HG02884 (cell line): Measurements from ENCODE around the gene UBL3.

Experiments
- ATAC-seq: cut with Tn5 transposase; IDR thresholded peaks from one replicate; pipeline ENCODE4 v1.9.1; 2021; ENCODE audit warnings: mild to moderate bottlenecking, moderate library complexity; ENCODE audit not compliant: unreplicated experiment

Gene UBL3

DNA sequence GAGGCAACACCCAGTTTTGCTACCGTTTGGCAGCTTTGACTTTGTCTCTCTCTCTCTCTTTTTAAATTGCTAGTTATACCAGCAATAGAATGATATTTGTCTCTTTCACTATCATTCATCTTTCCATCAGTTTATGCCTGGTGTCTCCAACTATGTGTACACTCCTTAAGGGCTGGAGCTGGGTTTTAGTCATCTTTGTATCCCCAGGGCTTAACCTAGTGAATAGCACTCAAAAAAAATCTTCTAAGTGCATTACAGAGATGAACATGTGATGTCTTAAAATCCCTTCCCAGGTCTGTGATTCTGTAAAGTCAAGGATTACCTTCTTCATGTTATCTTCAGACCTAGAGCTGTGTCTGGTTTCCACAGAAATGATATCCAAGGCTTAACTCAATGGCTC, 7.8 kb upstream of the UBL3 start:
- no peak for ATAC-seq

DNA sequence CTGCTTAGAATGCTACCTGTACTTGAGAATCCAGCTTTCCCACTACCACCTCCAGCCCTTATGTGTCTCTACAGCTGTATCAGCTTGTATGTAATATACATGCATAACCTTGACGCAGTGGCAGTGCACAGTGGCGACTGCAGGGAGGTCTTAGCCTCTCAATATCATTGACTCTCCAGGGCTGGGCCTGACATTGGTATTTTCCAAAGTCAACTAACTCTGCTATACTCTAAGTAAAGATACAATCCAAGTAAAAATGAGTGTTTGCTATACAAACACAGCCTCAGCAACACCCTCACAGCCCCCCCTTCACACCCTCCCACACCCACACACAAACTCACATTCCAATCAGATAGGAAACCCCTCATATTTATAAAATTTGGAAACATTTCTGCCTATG, 6.7 kb upstream of the UBL3 start:
- no peak for ATAC-seq

DNA sequence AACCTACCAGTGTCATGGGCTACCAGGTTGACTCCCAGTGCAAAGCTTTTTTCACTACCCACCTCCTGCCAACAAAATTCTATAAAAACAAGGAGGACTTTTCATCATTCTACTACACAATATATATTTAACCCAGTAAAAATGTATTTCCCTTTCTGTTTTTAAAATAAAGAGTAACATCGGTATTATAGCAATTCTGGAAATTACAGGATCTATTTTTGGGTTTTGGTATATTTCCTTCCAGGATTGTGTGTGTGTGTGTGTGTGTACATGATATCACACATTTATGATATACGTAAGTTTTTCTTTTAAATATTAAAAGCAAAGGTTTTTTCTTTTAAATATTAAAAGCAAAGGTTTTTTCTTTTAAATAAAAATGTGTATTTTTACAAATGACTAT, 6.0 kb upstream of the UBL3 start:
- no peak for ATAC-seq

DNA sequence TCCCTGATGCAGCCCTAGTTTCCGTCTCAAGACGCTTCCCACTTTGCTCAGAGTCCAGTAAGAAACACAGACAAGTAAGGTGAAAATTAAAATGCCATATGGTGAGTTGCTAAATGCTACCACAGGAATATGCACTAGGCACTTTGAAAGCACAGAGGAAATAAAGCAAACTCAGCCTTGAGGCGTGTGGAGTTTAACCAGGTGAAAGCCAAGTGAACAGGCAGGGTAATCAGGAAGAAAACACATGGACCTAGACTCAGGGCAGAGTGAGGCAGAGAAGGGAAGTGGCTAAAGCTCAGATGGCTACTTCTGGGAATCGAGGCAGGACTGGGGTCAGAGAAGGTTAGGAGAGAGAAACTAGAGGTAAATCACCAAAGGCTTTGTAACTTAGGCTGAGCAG, 5.4 kb upstream of the UBL3 start:
- ATAC-seq = no peak

DNA sequence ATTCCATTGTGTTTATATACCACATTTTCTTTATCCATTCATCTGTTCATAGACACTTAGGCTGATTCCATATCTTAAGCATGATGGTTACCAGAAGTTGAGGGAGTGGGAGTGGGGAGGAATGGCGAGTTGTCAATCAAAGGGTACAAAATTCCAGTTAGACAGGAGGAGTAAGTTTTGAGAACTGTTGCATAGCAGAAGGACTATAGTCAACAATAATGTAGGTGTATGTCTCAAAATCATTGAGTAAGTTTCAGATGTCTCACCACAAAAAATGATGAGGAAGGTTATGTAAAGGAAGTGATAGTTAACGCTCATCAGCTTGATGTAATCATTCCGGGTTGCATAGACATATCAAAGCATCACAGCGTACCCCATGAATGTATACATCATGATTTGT, 4.6 kb upstream of the UBL3 start:
- no peak for ATAC-seq

DNA sequence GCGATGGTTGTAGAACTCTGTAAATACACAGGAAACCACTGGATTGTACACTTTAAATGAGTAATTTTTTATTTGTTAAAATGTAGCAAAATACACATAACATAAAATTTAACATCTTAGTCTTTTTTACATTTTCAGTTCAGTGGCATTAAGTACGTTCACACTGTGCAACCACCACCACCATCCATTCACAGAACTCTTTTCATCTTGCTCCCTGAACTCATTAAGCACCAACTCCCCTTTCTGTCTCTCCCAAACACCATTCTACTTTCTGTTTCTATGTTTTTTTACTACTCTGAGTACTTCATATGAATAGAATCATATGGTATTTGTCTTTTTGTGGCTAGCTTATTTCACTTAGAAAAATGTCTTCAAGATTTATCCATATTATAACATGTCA, 2.7 kb upstream of the UBL3 start:
- no peak for ATAC-seq

DNA sequence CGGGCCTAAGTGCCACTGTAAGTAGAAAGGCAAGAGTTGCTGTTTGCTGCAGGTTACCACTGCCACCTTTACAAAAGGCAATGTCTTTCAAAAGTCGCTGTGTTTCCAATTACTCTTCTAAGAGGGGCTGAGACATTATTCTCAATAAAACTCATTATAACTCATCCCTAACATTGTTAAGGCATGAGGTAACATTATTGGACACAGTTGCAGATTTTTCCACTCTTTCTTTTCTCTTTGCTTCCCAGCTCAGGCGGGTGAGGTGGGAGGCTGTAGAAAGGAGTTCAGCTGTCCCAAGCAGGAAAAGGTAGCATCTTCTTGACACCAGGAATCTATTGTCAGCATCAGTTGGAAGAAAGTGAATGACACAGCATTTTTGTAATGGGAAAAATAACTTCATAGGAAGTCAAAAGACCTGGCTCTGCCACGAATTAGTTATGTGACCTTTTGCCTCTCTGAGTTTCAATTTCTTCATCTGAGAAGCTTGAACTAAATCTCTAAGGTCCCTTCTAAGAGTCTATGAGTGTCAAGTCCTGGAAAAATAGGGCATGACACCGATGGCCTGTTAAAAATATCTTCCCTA, 2.1 kb upstream of the UBL3 start:
- no peak for ATAC-seq

DNA sequence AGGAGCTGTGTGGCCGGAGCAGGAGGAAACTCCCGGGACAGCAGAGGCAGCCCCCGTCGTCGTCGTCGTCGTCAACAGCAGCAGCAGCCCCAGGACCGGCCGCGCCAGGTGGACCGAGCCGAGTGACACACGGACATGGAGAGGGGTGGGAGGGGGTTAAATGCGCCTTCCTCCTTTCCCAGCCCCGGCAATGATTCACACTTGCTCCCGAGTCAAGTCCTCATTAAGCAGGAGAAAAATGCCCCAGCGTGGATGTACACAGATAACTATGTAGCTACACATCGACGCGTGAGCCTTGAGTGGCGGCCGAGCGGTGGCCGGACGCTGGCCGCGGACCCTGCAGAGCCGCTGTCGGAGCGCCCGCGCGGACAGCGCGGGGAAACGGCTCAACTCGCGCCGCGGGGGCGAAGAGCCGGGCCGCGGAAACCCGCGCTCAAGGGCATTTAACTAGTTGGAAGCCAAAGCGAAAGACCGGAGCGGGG, 645 bp downstream of the UBL3 start:
- ATAC-seq = peak; percentile 28

DNA sequence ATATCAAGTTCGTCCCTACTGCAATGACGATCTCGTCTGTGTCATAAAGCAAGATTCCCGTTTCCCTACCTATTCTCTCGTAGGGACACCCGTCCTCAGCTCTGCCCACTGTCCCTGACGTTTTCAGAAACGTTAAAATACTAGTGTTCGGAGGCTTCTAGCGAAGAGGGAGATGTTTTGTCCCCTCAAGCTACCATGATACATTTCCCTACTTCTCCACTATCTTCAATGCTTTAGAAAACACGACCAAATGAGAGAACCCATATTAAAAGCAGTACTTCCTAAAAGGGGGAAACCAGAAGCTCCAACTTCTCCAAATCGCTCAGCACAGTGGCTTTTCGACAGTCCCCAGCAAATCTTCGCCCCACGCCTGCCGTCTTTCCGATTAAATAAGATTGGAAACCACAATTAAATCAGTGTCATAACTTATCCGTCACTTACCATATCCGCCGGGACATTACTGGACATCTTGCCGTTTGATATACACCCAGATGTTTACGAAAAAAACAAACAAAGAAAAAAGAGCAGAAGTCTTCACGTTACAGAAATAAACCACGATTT, 1.3 kb downstream of the UBL3 start:
- ATAC-seq = no peak

DNA sequence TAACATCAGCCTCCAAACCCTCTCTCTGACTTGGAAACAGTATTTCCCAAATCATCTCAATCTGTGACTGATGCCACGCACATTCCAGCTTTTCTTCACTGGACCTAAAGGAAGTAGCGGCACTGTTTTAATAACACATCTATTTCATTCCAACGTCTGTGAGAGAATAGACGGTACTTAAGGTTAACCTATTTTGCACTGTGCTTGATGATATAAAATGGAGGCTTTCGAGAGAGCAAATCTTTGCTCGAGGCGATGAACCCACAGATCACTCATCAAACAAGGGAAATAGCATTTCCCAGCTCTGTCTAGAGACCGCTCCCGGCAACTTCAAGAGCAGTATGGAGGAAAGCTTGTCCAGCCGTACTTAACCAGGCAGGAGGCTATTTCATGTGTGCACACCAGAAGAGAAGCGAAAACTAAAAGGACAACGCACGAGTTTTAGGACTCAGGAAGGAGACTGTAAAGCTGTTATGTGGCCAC, 2.9 kb downstream of the UBL3 start:
- no peak for ATAC-seq

DNA sequence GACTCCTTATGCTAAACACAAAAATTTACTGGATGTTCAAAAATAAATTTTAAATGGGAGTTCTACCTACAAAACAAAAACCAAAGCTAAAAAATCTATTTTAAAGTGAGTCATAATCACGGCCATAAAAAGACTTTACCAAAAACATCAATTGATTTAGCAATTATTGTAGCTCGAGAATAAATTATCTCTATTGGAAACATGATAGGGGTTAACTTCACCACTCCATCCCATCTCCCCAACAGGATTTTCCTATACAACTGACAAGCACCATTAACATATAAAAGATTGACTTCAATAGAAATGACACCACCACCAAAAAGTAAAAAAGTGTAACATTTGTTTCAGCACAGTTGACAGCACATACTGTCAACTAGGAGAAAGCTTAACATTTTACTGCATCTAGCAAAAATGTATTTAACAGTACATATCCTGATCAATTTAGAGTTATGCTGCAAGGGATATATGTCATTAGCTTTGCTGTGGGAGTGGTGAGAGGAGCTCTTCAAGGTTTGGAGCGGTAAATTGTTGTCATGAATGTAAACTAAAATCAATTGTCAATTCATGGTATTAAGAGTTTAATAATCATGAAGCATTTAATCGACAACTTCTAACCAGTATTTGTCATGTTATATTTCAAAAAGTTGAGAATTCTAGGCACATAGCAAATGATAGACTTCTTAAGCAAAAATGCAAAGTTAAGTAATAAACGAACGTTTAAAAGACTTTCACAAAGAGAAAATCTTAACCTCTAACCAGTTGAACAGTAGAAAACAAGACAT, 3.8 kb downstream of the UBL3 start:
- no peak for ATAC-seq

DNA sequence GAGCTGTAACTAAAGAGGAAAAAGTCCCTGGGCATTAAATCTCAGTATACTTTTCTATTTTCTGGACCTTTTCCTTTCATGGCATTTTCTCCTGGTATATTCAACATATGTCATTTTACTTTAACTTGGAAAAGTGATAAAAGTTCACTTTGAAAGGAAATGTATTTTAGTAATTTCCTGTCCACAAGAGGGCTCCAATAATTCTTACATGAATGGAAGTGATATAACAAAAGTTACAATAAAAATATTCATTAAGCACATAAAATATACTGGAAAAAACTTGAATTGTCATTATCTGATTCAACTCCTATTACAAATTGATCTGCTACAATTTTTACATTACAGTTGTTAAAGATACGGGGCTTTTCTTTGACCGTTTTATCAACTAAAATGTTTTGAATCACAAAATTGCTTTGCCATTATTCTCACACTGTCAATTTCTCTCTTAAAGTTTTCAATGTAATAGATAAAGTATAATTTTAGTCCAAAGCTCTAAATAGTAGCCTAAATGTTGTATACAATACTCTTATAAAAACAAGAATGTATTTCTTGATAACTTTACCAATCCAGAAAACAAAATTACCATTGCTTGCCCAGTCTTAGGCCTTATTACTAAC, 4.9 kb downstream of the UBL3 start:
- no peak for ATAC-seq

DNA sequence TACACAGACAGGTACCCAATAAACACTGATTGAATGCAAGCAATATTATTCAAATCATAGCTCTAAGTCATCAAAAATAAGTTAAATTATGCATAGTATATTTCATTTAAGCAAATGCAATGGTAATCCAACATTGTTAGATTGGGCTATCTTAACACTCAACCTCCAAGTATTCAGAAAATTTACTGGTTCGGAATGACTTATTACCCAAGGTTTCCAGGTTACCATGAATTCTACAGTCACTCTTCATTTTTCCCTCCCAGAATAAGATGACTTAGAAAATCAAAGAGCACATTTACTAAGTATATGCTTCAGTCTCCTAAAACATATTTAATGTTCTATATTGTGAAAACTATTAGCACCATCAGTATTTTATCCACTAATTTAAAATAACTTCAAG, 6.0 kb downstream of the UBL3 start:
- no peak for ATAC-seq

DNA sequence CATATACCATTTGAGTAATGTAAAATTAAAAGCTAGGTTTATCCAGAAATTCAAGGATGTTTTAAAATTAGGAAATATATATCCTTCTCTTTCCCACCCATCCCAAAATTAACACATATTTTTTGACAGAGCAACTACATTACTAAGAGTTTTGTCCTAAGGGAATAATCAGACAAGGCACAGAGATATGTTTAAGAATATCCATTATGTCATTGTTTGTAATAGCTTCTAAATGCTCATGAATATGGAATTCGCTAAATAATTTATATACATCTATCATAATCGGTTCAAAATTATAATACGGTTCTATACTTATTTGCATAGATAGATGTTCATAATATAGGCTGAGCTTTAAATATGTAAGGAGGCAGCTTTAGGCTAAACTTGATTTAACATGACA, 9.8 kb downstream of the UBL3 start:
- no peak for ATAC-seq

DNA sequence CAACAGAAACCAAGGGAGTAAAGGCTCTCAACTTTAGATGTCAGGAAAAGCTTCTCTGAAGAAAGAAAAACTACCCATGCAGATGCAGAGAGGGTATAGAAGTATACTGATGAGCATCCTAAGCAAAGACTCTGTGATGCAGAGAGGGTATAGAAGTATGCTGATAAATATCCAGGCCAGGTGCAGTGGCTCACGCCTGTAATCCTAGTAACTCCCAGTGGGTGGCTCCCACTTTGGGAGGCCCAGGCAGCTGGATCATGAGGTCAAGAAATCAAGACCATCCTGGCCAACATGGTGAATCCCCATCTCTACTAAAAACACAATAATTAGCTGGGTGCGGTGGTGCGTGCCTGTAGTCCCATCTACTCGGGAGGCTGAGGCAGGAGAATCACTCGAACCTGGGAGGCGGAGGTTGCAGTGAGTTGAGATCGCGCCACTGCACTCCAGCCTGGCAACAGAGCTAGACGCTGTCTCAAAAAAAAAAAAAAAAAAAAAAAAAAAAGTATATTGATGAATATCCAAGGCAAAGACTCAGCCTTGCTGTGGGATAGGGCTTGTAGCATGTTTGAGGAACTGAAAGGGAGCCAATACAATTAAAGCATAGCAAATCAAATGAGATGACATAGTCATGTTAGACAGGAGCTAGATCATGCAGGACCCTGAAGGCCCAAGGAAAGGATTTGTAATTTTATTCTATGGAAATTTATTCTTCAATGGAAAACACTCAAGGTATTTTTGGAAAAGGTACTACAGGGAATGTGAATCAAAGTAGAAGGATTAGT, 14.9 kb downstream of the UBL3 start:
- ATAC-seq = no peak

DNA sequence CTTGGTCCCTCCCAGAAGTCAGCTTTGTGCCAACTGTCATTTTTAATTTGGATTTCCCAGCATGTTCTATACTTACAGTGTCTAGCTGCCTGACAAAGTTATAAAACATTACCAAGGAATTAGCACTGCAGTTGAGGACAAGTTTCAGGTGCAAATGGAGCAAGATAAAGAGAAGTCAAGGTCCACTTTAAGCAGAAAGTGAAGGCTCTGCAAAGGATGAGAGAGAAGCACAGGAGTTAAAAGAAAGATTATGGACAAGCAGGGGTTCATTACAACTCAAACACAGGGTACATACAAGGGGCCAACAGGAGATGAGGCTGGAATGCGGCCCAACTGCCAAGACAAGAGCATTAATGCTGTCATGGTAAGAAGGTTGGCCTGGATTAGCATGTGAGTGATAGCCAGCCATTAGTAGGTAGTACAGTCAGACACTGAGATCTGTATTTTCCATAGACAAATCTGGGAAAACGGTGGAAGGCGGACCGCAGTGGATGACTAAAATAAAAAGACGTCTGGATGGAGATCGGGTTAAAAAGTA, 17.6 kb downstream of the UBL3 start:
- ATAC-seq = no peak

DNA sequence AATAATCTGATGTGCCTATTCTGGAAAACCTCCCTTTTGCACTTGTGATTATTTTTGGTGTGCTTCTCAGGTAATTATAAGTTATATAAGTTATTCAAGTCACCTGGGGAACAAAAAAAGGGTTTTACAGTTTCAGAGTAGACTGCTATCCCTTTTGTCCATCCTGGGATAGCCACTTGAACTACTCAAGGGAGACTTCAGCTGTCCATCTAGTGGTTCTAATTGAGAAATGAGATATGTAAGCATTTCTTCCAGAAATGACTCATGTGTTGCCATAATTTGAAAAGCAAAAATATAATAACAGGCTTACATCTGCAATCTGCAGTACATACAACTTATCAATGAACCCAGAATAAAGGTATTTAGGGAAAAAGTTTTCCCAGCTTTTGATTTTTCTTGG, 20.4 kb downstream of the UBL3 start:
- no peak for ATAC-seq

DNA sequence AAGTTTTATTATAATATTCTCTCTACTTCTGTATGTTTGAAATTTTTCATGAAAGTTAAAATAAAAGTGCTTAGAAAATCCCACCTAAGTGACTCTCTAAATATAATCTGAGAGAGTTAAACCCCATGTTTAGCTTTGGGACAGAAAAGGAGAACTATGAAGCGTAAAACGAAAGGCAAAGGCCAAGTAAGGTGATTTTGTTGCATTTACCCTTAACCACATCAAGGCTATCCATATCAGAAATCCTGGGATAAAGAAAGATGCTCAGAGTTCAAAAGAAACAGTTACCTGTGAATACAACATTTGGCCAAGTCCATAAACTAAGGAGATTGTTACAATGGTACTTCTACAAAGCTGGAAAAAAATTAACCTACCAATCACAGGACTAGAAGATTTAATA, 31.3 kb downstream of the UBL3 start:
- no peak for ATAC-seq

DNA sequence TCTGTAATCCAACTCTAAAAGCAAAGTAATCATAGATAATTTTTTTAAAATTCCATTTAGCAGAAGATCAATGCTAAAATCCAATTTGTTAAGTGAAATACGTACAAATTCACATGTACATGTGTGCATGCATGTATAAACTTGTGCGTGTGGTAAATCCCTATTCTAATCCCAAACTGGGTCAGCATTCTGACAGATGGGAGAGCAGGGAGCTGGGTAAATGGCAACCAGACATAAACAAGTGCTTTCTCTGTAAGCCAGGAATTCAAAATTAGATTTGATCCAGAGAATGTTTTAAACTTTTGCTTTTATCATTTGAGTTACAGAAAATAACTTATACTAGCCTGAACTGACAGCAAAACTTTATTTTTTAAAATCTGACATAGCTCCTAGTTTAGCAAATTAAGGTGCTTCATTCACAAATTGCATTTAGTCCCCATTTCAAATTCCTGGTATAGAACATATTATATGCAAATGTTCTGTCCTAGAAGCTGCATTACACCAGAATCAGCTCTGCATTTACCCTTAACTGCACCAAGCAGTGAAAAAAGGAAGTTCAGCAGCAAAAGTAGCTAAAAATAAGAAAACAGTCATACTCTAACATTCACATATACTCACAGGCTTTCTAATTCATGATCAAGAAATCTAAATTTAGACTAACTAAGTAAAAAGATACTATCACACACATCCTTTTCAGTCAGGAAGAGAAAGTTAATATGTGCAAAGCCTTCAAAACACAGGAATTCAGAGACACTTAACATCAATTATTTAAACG, 32.6 kb downstream of the UBL3 start:
- peak; percentile 95 for ATAC-seq

DNA sequence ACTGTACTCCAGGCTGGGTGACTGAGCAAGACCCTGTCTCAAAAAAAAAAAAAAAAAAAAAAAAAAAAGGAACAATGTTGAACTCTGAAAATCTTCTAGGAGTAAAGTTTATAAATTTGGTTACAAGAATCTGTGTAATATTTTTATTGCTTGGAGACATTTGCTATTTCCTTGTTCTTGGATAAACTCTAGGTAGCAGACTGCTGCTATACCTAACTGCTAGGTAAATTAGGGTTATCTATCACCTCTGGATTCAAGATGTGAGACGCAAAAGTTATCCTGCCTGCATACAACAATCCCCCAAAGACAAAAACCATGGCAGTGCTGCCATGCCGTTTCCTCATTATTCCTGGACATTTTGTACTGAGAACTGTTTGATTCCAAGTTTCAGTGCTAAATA, 33.7 kb downstream of the UBL3 start:
- no peak for ATAC-seq
